Smooth muscle cell (in vitro differentiated cells): ENCODE results near the gene SCARF1. TPM values are rescaled to one million over a fixed set of nuclear protein-coding genes. Genes with fewer than 3 reads are reported as not detected.

Source experiments
- DNase-seq: peaks from one replicate; lab custom pipeline; 2025; ENCODE audit not compliant: unreplicated experiment; lab: John Stamatoyannopoulos, UW
- H2AFZ ChIP-seq: fragments of 200-600 bp; sonication (generic); 2 replicates; pipeline ENCODE4 v1.6.0; 2016; ENCODE audit warnings: antibody characterized with exemption, low read depth, mild to moderate bottlenecking
- H3F3A ChIP-seq: fragments of 200-600 bp; sonication (generic); 2 replicates; pipeline ENCODE4 v1.6.0; 2017; ENCODE audit warnings: antibody characterized with exemption, low read depth
- H3K27ac ChIP-seq: fragments of 200-600 bp; sonication (generic); 2 replicates; pipeline ENCODE4 v1.5.1; 2016; ENCODE audit warnings: low read depth, mild to moderate bottlenecking
- H3K27me3 ChIP-seq: fragments of 200-600 bp; sonication (generic); 2 replicates; pipeline ENCODE4 v1.6.1; 2016; ENCODE audit warnings: low read depth, mild to moderate bottlenecking
- H3K36me3 ChIP-seq: fragments of 200-600 bp; sonication (generic); 2 replicates; pipeline ENCODE4 v1.5.1; 2016; ENCODE audit warnings: low read depth
- H3K4me1 ChIP-seq: fragments of 200-600 bp; sonication (generic); 2 replicates; pipeline ENCODE4 v1.5.1; 2016; ENCODE audit warnings: low read depth
- H3K4me2 ChIP-seq: fragments of 200-600 bp; sonication (generic); 2 replicates; pipeline ENCODE4 v1.6.0; 2016; ENCODE audit warnings: mild to moderate bottlenecking
- H3K4me3 ChIP-seq: fragments of 200-600 bp; sonication (generic); 2 replicates; pipeline ENCODE4 v1.5.1; 2016; ENCODE audit warnings: mild to moderate bottlenecking
- H3K79me2 ChIP-seq: fragments of 200-600 bp; sonication (generic); 2 replicates; pipeline ENCODE4 v1.6.0; 2016; ENCODE audit warnings: low read depth, mild to moderate bottlenecking
- H3K9ac ChIP-seq: fragments of 200-600 bp; sonication (generic); 2 replicates; pipeline ENCODE4 v1.6.0; 2016; ENCODE audit warnings: low read depth
- H3K9me3 ChIP-seq: fragments of 200-600 bp; sonication (generic); replicated peaks from 2 replicates; pipeline ENCODE4 v1.5.1; 2016; ENCODE audit warnings: low read depth
- H4K20me1 ChIP-seq: fragments of 200-600 bp; sonication (generic); 2 replicates; pipeline ENCODE4 v1.6.0; 2016; ENCODE audit warnings: low read depth
- WGBS: methylation state at CpG from one replicate; pipeline ENCODE4 v1.1.7; 2016; ENCODE audit warnings: low lambda C conversion rate; 5-methylcytosine and 5-hydroxymethylcytosine counted together
- polyA plus RNA-seq: library from polyadenylated mRNA; unstranded; fragments of >200 nt; fragmentation: Nextera tagmentation; extraction: Ambion mirVana; gene quantifications from 2 replicates; pipeline ENCODE4 v1.2.1, GENCODE V29; 2016
- total RNA-seq: library from RNA; depleted of rRNA; stranded (reverse); fragments of >200 nt; gene quantifications from 2 replicates; pipeline ENCODE4 v1.2.3, GENCODE V29; 2014
- TF ChIP-seq, protein P1 (sequence below): fragments of 200-600 bp; sonication (generic); IDR thresholded peaks from 2 replicates; pipeline ENCODE4 v1.5.1; 2017; ENCODE audit warnings: borderline replicate concordance, mild to moderate bottlenecking, antibody characterized with exemption; ENCODE audit not compliant: insufficient read depth, poor library complexity, severe bottlenecking

Gene SCARF1
- total and polyA plus RNA-seq, 2 experiments from 2014 or later: 0.11 to 0.63 TPM

GRCh38 chr17:1644493-1645206, 882 bp downstream of the SCARF1 start:
- Histone ChIP-seq H2AFZ (no peak overlapping the region), H3K9me3 (no peaks in the 10 kb centered on the region), H3K79me2 (no peaks in the 10 kb centered on the region), H3K9ac (no peak overlapping the region), H3K27ac (no peak overlapping the region), H3F3A (peaks cover 22% of the 10 kb centered on the region), H4K20me1 (no peaks in the 10 kb centered on the region), H3K4me1 (peaks cover 8% of the 10 kb centered on the region), H3K4me3 (no peak overlapping the region), H3K4me2 (peak overlapping the region; percentile 88), H3K27me3 (no peaks in the 10 kb centered on the region), H3K36me3 (no peaks in the 10 kb centered on the region)
- TF ChIP-seq, protein P1, sequence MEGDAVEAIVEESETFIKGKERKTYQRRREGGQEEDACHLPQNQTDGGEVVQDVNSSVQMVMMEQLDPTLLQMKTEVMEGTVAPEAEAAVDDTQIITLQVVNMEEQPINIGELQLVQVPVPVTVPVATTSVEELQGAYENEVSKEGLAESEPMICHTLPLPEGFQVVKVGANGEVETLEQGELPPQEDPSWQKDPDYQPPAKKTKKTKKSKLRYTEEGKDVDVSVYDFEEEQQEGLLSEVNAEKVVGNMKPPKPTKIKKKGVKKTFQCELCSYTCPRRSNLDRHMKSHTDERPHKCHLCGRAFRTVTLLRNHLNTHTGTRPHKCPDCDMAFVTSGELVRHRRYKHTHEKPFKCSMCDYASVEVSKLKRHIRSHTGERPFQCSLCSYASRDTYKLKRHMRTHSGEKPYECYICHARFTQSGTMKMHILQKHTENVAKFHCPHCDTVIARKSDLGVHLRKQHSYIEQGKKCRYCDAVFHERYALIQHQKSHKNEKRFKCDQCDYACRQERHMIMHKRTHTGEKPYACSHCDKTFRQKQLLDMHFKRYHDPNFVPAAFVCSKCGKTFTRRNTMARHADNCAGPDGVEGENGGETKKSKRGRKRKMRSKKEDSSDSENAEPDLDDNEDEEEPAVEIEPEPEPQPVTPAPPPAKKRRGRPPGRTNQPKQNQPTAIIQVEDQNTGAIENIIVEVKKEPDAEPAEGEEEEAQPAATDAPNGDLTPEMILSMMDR: no peak
- no peak for DNase-seq
- 75% methylated on average over 15 of the region's 15 CpGs for WGBS

- no peaks in the 10 kb centered on the region for H4K20me1 ChIP-seq
- H3K36me3 ChIP-seq: no peaks in the 10 kb centered on the region
- H3K27me3 ChIP-seq: no peaks in the 10 kb centered on the region
- WGBS: 67% methylated on average over 11 of the region's 13 CpGs
- peak overlapping the region; percentile 48 for H3K4me3 ChIP-seq
- H3F3A ChIP-seq: peaks cover 22% of the 10 kb centered on the region
- H3K4me1 ChIP-seq: peaks cover 8% of the 10 kb centered on the region
- no peaks in the 10 kb centered on the region for H3K79me2 ChIP-seq
- DNase-seq: no peak
- H3K9ac ChIP-seq: no peak overlapping the region
- TF ChIP-seq, protein P1: no peak
- peak overlapping the region; percentile 19 for H2AFZ ChIP-seq
- H3K9me3 ChIP-seq: no peaks in the 10 kb centered on the region
- H3K4me2 ChIP-seq: peak overlapping the region; percentile 88
- H3K27ac ChIP-seq: no peak overlapping the region
Observed at GRCh38 chr17:1643999-1644492, 1.5 kb downstream of the SCARF1 start.

- WGBS: 4% methylated on average over 48 of the region's 90 CpGs
- no peak for DNase-seq
- Histone ChIP-seq H3K79me2 (no peaks in the 10 kb centered on the region), H2AFZ (peak overlapping the region; percentile 19), H3F3A (peaks cover 20% of the 10 kb centered on the region), H3K9me3 (no peaks in the 10 kb centered on the region), H3K4me3 (peak overlapping the region; percentile 48), H3K4me1 (peaks cover 9% of the 10 kb centered on the region), H3K36me3 (no peaks in the 10 kb centered on the region), H3K27me3 (no peaks in the 10 kb centered on the region), H3K4me2 (peak overlapping the region; percentile 88), H4K20me1 (no peaks in the 10 kb centered on the region), H3K9ac (no peak overlapping the region), H3K27ac (no peak overlapping the region)
- TF ChIP-seq, protein P1: peak; percentile 17
Observed at GRCh38 chr17:1643293-1643998, 2.1 kb downstream of the SCARF1 start.
